ENCODE measurements around the gene RNASEL.

DNA sequence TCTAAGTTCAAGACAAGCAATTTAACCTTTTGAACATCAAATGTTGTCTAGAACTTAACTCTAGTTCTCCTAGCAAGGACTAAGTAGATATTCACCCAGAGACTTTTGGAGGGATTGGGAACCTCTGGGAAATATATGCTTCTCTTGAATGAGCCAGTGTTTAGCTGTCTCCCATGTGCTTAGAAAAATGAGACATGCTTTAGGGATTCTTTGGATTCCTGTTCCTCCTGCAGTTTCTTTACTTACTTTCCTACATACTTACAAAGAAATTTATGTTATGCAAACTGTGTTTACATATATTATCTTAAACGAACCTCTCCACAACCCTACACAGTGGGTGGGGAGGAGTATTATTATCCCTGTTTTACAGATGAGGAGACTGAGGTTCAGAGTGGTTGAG is 39.2 kb downstream of the RNASEL start:
- TF ChIP-seq, protein P1, sequence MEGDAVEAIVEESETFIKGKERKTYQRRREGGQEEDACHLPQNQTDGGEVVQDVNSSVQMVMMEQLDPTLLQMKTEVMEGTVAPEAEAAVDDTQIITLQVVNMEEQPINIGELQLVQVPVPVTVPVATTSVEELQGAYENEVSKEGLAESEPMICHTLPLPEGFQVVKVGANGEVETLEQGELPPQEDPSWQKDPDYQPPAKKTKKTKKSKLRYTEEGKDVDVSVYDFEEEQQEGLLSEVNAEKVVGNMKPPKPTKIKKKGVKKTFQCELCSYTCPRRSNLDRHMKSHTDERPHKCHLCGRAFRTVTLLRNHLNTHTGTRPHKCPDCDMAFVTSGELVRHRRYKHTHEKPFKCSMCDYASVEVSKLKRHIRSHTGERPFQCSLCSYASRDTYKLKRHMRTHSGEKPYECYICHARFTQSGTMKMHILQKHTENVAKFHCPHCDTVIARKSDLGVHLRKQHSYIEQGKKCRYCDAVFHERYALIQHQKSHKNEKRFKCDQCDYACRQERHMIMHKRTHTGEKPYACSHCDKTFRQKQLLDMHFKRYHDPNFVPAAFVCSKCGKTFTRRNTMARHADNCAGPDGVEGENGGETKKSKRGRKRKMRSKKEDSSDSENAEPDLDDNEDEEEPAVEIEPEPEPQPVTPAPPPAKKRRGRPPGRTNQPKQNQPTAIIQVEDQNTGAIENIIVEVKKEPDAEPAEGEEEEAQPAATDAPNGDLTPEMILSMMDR (IDR thresholded peaks at IDR 0.05), result no peak
- no peak for TF ChIP-seq POLR2AphosphoS5 (IDR thresholded peaks at IDR 0.05; ENCODE audit: low read depth, low read length)
- TF ChIP-seq TCF7L2 (IDR thresholded peaks at IDR 0.05; ENCODE audit: low read depth, low read length), result no peak

All from Panc1 (cell line).